HepG2 (cell line): ENCODE results near the gene ATP5F1E. TPM values are rescaled to one million over a fixed set of nuclear protein-coding genes. Genes with fewer than 3 reads are reported as not detected.

Experiments
- CBX5 ChIP-seq: sonication (generic); formaldehyde crosslinking; IDR thresholded peaks from 2 replicates; pipeline ENCODE4 v1.4.0; 2020; ENCODE audit warnings: missing genetic modification reagents, borderline replicate concordance
- HIVEP1 ChIP-seq: sonication (generic); formaldehyde crosslinking; IDR thresholded peaks from 2 replicates; pipeline ENCODE4 v1.4.0; 2020; ENCODE audit warnings: mild to moderate bottlenecking, missing genetic modification reagents
- HMGXB4 ChIP-seq, 2 experiments: sonication (generic) in 1 of 2; formaldehyde crosslinking in 1 of 2; IDR thresholded peaks; 2 replicates each; pipeline versions ENCODE4 v1.4.0 to v1.6.1; 2018 to 2020; ENCODE audit warnings: missing genetic modification reagents in 2 of 2, borderline replicate concordance in 1 of 2, low read depth in 1 of 2, mild to moderate bottlenecking in 1 of 2, missing biosample characterization in 1 of 2
- HOXA3 ChIP-seq: sonication (generic); formaldehyde crosslinking; IDR thresholded peaks from 2 replicates; pipeline ENCODE4 v1.5.0; 2020; ENCODE audit warnings: missing genetic modification reagents
- IRX3 ChIP-seq: sonication (generic); formaldehyde crosslinking; IDR thresholded peaks from 2 replicates; pipeline ENCODE4 v1.8.1; 2023; ENCODE audit warnings: mild to moderate bottlenecking, low read depth, missing genetic modification reagents, borderline replicate concordance
- ISL2 ChIP-seq: sonication (generic); formaldehyde crosslinking; IDR thresholded peaks from 2 replicates; pipeline ENCODE4 v1.5.0; 2020; ENCODE audit warnings: missing genetic modification reagents
- MED13 ChIP-seq: sonication (generic); formaldehyde crosslinking; IDR thresholded peaks from 2 replicates; pipeline ENCODE4 v1.5.0; 2020; ENCODE audit warnings: missing genetic modification reagents
- POGZ ChIP-seq: sonication (generic); formaldehyde crosslinking; IDR thresholded peaks from 2 replicates; pipeline ENCODE4 v1.4.0; 2020; ENCODE audit warnings: mild to moderate bottlenecking, missing genetic modification reagents
- REL ChIP-seq: sonication (generic); formaldehyde crosslinking; conservative IDR thresholded peaks from 2 replicates; pipeline ENCODE4 v1.8.0; 2022; ENCODE audit warnings: mild to moderate bottlenecking, missing genetic modification reagents, moderate library complexity
- SP4 ChIP-seq: sonication (generic); formaldehyde crosslinking; IDR thresholded peaks from 2 replicates; pipeline ENCODE4 v1.8.1; 2023; ENCODE audit warnings: mild to moderate bottlenecking, missing genetic modification reagents
- TBL1XR1 ChIP-seq: fragments of 150-350 bp; IDR thresholded peaks from 2 replicates; pipeline ENCODE4 v1.6.1; 2014; ENCODE audit warnings: borderline replicate concordance, low read length; ENCODE audit not compliant: partially characterized antibody
- ZFP36L2 ChIP-seq: sonication (generic); formaldehyde crosslinking; IDR thresholded peaks from 2 replicates; pipeline ENCODE4 v1.4.0; 2020; ENCODE audit warnings: missing genetic modification reagents
- ZNF160 ChIP-seq: sonication (generic); formaldehyde crosslinking; IDR thresholded peaks from 2 replicates; pipeline ENCODE4 v1.8.0; 2022; ENCODE audit warnings: mild to moderate bottlenecking, inconsistent platforms, missing genetic modification reagents
- ZNF263 ChIP-seq: sonication (generic); formaldehyde crosslinking; IDR thresholded peaks from 2 replicates; pipeline ENCODE4 v1.4.0; 2020; ENCODE audit warnings: missing genetic modification reagents
- ZNF280B ChIP-seq: sonication (generic); formaldehyde crosslinking; IDR thresholded peaks from 2 replicates; pipeline ENCODE4 v1.5.0; 2020; ENCODE audit warnings: missing genetic modification reagents, mild to moderate bottlenecking, borderline replicate concordance
- ZNF460 ChIP-seq: sonication (generic); formaldehyde crosslinking; IDR thresholded peaks from 2 replicates; pipeline ENCODE4 v1.5.1; 2020; ENCODE audit warnings: missing genetic modification reagents, mild to moderate bottlenecking, borderline replicate concordance
- ZNF510 ChIP-seq: sonication (generic); formaldehyde crosslinking; IDR thresholded peaks from 2 replicates; pipeline ENCODE4 v1.4.0; 2020; ENCODE audit warnings: low read depth, mild to moderate bottlenecking, missing genetic modification reagents
- ZNF768 ChIP-seq: sonication (generic); formaldehyde crosslinking; IDR thresholded peaks from 2 replicates; pipeline ENCODE4 v1.4.0; 2020; ENCODE audit warnings: missing genetic modification reagents
- ZNF781 ChIP-seq: sonication (generic); formaldehyde crosslinking; IDR thresholded peaks from 2 replicates; pipeline ENCODE4 v1.5.1; 2020; ENCODE audit warnings: borderline replicate concordance, mild to moderate bottlenecking, missing genetic modification reagents; ENCODE audit errors: not compliant biosample characterization
- ZNF800 ChIP-seq: sonication (generic); formaldehyde crosslinking; IDR thresholded peaks from 2 replicates; pipeline ENCODE4 v1.4.0; 2020; ENCODE audit warnings: missing genetic modification reagents
- polyA plus RNA-seq, 8 experiments: library from polyadenylated mRNA; depleted of rRNA in 3 of 8; stranded (reverse) in 7 of 8; unstranded in 1 of 8; fragments of >200 nt; fragmentation: Illumina TruSeq in 4 of 8; extraction: Trizol in 4 of 8; gene quantifications; 2 replicates each; pipeline versions ENCODE4 v1.2.1 to v1.2.3, GENCODE V29; 2011 to 2016; ENCODE audit warnings: low read depth in 4 of 8, missing spikeins in 1 of 8, mixed read lengths in 1 of 8; ENCODE audit not compliant: insufficient read depth in 1 of 8
- total RNA-seq, 5 experiments: library from RNA; depleted of rRNA; stranded (reverse); fragments of >200 nt; fragmentation: Illumina TruSeq; extraction: Trizol; gene quantifications; 2 replicates each; pipeline ENCODE4 v1.2.3, GENCODE V29; 2016; ENCODE audit warnings: low read depth in 1 of 5

The ATP5F1E gene
- total and polyA plus RNA-seq, 2 of the 13 experiments (the other 11 are each of a cell fraction or from before 2014, with no cell fraction given) = 121 to 134 TPM

GRCh38 chr20:58996226-58996611, 35.9 kb downstream of the ATP5F1E start (continued):
- TF ChIP-seq ZNF800 (CRISPR knock-in tag) (no peak), HIVEP1 (no peak), ZNF263 (no peak), TBL1XR1 (no peak), HOXA3 (no peak), CBX5 (CRISPR knock-in tag) (no peak), ZNF460 (CRISPR knock-in tag) (no peak), REL (CRISPR knock-in tag) (0 out of 2 replicates have a peak, but pooled peaks have one; percentile 42), POGZ (no peak; the same call in 1 of the 2 replicates), ZNF768 (CRISPR knock-in tag) (peak; percentile 35; the same call in 1 of the 2 replicates), ZFP36L2 (CRISPR knock-in tag) (no peak), ZNF280B (CRISPR knock-in tag) (peak; percentile 65; the same call in 1 of the 2 replicates), ISL2 (CRISPR knock-in tag) (no peak), ZNF160 (CRISPR knock-in tag) (no peak), MED13 (CRISPR knock-in tag) (no peak), SP4 (CRISPR knock-in tag) (no peak), HMGXB4 (CRISPR knock-in tag; IDR thresholded peaks at IDR 0.05; ENCODE audit: borderline replicate concordance in 1 of 2, low read depth in 1 of 2) (0 out of 4 replicates have a peak, but pooled peaks of 1 of the 2 experiments have one; percentile 15), ZNF510 (CRISPR knock-in tag) (0 out of 2 replicates have a peak, but pooled peaks have one; percentile 62), ZNF781 (CRISPR knock-in tag) (no peak), IRX3 (CRISPR knock-in tag) (no peak)
